IMR-90 (cell line): ENCODE data around the gene GALNT14.

Experiments
- CEBPB ChIP-seq: IDR thresholded peaks from 2 replicates; pipeline ENCODE4 v1.6.1; 2012; ENCODE audit warnings: low read depth, low read length, improper control_type of control experiment
- CHD1 ChIP-seq: IDR thresholded peaks from 2 replicates; pipeline ENCODE4 v1.6.1; 2012; ENCODE audit warnings: low read depth, low read length, improper control_type of control experiment
- FOS ChIP-seq: fragments of 150-350 bp; IDR thresholded peaks from 2 replicates; pipeline ENCODE4 v1.6.1; 2016; ENCODE audit warnings: low read depth, low read length
- POLR2A ChIP-seq: IDR thresholded peaks from 2 replicates; pipeline ENCODE4 v1.6.1; 2012; ENCODE audit warnings: mild to moderate bottlenecking, low read depth, low read length
- SMC3 ChIP-seq: fragments of 150-350 bp; IDR thresholded peaks from 2 replicates; pipeline ENCODE4 v1.6.1; 2016; ENCODE audit warnings: low read depth, mild to moderate bottlenecking, antibody characterized with exemption, low read length, moderate library complexity
- TF ChIP-seq, protein P1 (sequence below): conservative IDR thresholded peaks from 2 replicates; pipeline ENCODE4 v1.5.1; 2012; ENCODE audit warnings: mild to moderate bottlenecking, low read depth, low read length, improper control_type of control experiment

DNA sequence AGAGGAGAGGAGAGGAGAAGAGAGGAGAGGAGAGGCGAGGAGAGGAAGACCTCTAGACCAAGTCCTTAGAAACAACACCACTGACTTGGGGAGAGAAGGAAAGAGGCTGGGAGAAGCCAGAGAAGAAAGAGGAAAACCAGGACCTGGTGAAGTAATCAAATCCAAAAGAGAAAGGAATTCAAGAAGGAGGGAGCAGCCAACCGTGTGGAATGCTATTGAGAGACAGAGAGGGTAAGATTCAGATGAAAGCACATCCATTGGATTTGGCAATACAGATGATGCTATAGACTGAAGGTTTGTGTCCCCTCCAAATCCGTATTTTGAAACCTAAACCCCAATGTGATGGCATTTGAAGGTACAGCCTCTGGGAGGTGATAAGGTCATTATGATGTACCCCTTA lies 50.7 kb downstream of the GALNT14 start:
- TF ChIP-seq, protein P1, sequence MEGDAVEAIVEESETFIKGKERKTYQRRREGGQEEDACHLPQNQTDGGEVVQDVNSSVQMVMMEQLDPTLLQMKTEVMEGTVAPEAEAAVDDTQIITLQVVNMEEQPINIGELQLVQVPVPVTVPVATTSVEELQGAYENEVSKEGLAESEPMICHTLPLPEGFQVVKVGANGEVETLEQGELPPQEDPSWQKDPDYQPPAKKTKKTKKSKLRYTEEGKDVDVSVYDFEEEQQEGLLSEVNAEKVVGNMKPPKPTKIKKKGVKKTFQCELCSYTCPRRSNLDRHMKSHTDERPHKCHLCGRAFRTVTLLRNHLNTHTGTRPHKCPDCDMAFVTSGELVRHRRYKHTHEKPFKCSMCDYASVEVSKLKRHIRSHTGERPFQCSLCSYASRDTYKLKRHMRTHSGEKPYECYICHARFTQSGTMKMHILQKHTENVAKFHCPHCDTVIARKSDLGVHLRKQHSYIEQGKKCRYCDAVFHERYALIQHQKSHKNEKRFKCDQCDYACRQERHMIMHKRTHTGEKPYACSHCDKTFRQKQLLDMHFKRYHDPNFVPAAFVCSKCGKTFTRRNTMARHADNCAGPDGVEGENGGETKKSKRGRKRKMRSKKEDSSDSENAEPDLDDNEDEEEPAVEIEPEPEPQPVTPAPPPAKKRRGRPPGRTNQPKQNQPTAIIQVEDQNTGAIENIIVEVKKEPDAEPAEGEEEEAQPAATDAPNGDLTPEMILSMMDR = no peak
- TF ChIP-seq SMC3 (no peak), POLR2A (no peak), CEBPB (no peak), FOS (no peak), CHD1 (no peak)
